Activated CD8-positive, alpha-beta memory T cell treated with anti-CD3 and anti-CD28 coated beads, Interleukin-2, amount 10 ng/mL, durations not matched to agents 7 days and 5 days (primary cell): ENCODE measurements around the gene NR4A1. TPM values are rescaled to one million over a fixed set of nuclear protein-coding genes. Genes with fewer than 3 reads are reported as not detected.

ENCODE experiments used
- ATAC-seq: fragments of 150-1000 bp; cut with Tn5 transposase; one replicate; pipeline ENCODE4 v1.10.0; 2021; ENCODE audit warnings: moderate library complexity
- CTCF ChIA-PET: fragments of 350-600 bp; sonication (Branson Sonifier 250); formaldehyde crosslinking; loops from one replicate; lab custom pipeline; 2021; ENCODE audit warnings: antibody characterized with exemption; lab: Charles Lee
- DNase-seq: peaks from one replicate; pipeline ENCODE4 v3.0.0-alpha.2; 2020
- H3K27ac Mint-ChIP-seq: one replicate; pipeline ENCODE4 v1.8.0; 2021; ENCODE audit warnings: mild to moderate bottlenecking, mixed read lengths
- H3K27me3 Mint-ChIP-seq: one replicate; pipeline ENCODE4 v1.8.0; 2021; ENCODE audit warnings: mixed read lengths
- H3K36me3 Mint-ChIP-seq: one replicate; pipeline ENCODE4 v1.8.0; 2021; ENCODE audit warnings: mild to moderate bottlenecking, mixed read lengths
- H3K4me1 Mint-ChIP-seq: one replicate; pipeline ENCODE4 v1.8.0; 2021; ENCODE audit warnings: mixed read lengths
- H3K4me3 Mint-ChIP-seq: one replicate; pipeline ENCODE4 v1.8.0; 2021; ENCODE audit warnings: mild to moderate bottlenecking, moderate library complexity, mixed read lengths
- H3K9me3 Mint-ChIP-seq: one replicate; pipeline ENCODE4 v1.8.0; 2022; ENCODE audit warnings: low read depth, mixed read lengths
- total RNA-seq, 2 experiments: library from RNA; stranded (reverse); gene quantifications; one replicate each; pipeline ENCODE4 v1.2.3, GENCODE V29; 2021

Gene NR4A1
- 10 to 100 TPM in 1 of 2 experiments, 1 to 10 TPM in 1; 8.4 to 41.8 TPM for total RNA-seq

DNA sequence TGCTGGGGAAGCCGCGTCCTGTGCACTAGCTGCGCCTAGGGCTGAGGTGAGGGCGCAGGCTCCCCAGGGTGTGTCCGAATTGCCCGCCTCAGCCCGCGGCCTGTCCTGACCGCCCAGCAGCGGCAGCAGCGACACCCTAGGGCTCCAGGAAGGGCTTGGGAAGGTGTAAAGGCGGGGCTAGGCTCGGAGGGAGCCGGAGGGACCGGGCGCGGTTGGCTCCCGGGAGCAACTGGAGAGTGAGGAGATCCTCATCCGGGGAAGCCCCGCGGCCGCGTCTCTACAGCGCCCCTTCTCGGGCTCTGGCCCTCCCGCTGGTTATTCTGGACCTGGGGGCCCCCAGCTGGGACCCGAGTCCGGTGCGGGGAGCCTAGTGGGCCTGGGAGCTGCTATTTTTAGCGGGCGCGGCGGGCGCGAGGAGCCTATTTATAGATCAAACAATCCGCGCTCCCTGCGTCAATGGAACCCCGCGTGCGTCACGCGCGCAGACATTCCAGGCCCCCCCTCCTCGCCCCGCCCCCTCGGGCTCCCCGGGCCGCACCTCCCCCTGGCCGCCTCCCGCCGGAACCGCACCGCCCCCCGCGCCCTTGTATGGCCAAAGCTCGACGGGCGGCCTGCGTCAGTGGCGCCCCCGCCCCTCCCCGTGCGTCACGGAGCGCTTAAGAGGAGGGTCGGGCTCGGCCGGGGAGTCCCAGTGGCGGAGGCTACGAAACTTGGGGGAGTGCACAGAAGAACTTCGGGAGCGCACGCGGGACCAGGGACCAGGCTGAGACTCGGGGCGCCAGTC is at the start of gene NR4A1:
NR4A1 (plus strand) TSS at position 685 of the 784 bp plus-strand sequence. CDS start 2,887 bp downstream, outside the sequence.
- Mint-ChIP-seq H3K9me3 (no peaks in the 10 kb centered on the region), H3K27ac (peak within 1 kb of the TSS; percentile 87), H3K27me3 (peaks cover 6% of the 10 kb centered on the region), H3K4me1 (peaks cover 41% of the 10 kb centered on the region), H3K4me3 (peak within 1 kb of the TSS; percentile 79), H3K36me3 (peaks cover 2% of the 10 kb centered on the region)
- DNase-seq, result peak; percentile 97
- CTCF ChIA-PET, result interaction anchor here (0.9 to 6.6 kb wide), 12 partner anchors 9 to 71 kb away, joined by 3 to 56 read pairs (median 7); partner anchors contain the start of gene ATG101
- ATAC-seq, result peak; percentile 85

DNA sequence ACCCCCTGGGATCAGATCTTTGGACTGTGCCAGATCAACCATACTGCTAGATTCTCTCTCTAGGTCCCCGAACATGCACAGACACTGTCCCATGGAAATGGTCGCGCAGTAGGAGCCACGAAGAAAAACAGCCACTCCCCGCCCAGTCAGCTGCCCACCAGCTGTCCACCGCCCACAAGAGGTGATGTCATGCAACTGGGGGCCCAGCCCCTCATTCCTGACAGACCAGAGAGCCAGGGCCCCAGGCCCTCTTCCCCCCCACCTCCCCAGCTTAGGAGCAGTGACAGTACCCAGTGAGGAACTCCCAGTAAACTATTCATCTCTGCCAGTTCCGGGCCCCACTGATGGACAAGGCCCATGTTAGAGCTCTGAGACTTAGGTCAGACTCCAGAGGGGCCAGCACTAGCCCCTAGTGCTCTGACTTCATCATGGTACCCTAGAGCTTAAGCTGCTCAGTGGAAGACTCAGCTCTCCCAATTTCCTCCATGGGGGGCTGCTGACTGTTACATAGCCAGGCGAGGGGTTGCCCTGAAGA is 48.2 kb upstream of the NR4A1 start:
- no peaks in the 10 kb centered on the region for H3K36me3 Mint-ChIP-seq
- CTCF ChIA-PET, result interaction anchor here (0.9 to 6.1 kb wide), 11 partner anchors 9 to 120 kb away, joined by 3 to 197 read pairs (median 5); no protein-coding TSS in a partner anchor
- no peaks in the 10 kb centered on the region for H3K9me3 Mint-ChIP-seq
- ATAC-seq (no peak), DNase-seq (no peak)
- peaks cover 9% of the 10 kb centered on the region for H3K4me1 Mint-ChIP-seq
- no peak overlapping the region for H3K27ac Mint-ChIP-seq
- H3K4me3 Mint-ChIP-seq, result no peak overlapping the region
- H3K27me3 Mint-ChIP-seq, result peaks cover 37% of the 10 kb centered on the region

DNA sequence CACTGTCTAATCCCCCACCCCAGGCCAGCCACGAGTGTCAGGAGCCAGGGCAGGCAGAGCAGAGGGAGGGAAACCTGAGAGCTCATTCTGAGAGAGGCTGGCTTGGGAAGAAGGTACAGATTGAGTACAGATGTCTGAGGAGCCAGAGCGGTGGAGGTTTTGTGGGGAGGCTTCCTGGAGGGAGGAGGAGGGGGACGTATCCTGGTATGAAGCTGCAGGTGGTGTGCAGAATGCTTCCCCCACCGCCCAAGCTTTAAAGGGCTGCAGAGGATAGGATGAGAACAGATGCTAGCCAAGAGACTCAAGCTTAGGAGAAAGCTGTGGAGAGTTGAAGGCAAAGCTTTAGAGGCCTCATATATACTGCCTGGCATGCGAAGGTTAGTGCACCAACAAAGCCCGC is 47.7 kb upstream of the NR4A1 start:
- Mint-ChIP-seq H3K4me3 (no peak overlapping the region), H3K27me3 (peaks cover 42% of the 10 kb centered on the region), H3K4me1 (peaks cover 9% of the 10 kb centered on the region), H3K9me3 (no peaks in the 10 kb centered on the region), H3K27ac (no peak overlapping the region), H3K36me3 (no peaks in the 10 kb centered on the region)
- CTCF ChIA-PET, result interaction anchor here (0.9 to 6.1 kb wide), 11 partner anchors 10 to 120 kb away, joined by 3 to 197 read pairs (median 5); no protein-coding TSS in a partner anchor
- no peak for DNase-seq
- ATAC-seq, result no peak

DNA sequence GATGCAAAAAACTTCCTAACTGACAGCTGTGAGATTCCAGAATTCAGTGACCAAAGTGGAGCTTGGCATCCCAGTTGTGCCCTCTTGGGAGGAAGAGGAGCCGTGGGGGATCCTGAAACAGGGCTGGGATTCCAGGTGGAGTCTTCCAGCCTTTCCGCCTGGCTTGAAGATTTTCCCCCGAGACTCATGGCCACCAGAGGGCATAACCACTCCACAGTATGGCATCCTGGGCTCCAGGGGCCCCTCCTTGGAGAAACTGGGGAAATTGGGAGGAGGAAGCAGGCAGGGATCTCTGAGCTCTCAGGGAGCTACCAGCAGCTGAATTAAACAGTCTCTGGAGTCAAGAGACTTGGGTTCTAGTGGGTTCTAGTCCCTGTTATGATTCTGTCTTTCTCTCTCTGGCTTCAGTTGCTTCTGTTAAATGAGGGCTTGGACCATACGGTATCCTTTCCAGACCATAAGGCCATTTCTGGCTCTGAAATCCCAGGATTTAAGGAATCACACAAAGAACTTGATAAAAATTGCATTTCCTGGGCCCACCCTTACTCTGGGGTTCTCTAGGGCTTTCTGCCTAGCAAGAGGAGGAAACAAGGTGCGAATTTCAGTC is 47.1 kb upstream of the NR4A1 start:
- Mint-ChIP-seq H3K27me3 (peaks cover 45% of the 10 kb centered on the region), H3K36me3 (no peaks in the 10 kb centered on the region), H3K4me3 (no peak overlapping the region), H3K9me3 (no peaks in the 10 kb centered on the region), H3K4me1 (peaks cover 9% of the 10 kb centered on the region), H3K27ac (no peak overlapping the region)
- ATAC-seq, result no peak
- CTCF ChIA-PET, result interaction anchor here (0.7 to 6.1 kb wide), 12 partner anchors 9 to 119 kb away, joined by 3 to 197 read pairs (median 4); no protein-coding TSS in a partner anchor
- DNase-seq, result no peak

DNA sequence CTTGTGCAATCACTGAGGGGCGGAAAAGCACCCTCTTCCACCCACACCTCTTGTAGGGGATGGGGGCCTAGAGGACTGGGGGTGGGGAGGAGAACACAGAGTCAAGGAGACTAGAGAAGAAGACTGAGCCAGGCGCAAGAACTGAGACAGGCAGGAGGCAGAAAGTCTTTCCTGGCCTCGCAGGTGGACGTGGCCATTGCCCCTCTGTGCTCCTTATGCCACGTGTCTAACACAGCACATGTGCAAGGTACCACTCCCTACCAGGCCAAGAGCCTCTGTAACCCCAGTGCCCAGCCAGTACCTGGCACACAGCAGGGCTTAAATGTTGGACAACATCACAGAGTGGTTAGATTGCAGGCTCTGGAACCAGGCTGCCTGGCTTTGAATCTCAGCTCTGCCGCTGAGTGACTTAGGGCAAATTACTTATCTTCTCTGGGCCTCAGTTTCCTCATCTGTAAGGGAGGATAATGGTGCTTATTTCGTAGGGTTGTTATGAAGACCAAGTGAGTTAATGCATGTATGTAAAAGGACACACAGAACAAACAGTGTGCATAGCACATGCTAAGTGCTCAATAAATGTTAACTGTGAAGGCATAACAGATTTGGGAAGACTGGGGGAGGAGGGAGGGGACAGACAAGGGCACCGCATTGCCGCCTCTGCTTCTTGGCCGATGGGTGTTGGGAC is 45.9 kb upstream of the NR4A1 start:
- no peaks in the 10 kb centered on the region for H3K9me3 Mint-ChIP-seq
- CTCF ChIA-PET, result interaction anchor here (1.2 to 6.1 kb wide), 6 partner anchors 8 to 118 kb away, joined by 3 to 197 read pairs (median 8); partner anchors contain the start of gene NR4A1
- H3K27ac Mint-ChIP-seq, result no peak overlapping the region
- peaks cover 45% of the 10 kb centered on the region for H3K27me3 Mint-ChIP-seq
- H3K4me3 Mint-ChIP-seq, result no peak overlapping the region
- peaks cover 9% of the 10 kb centered on the region for H3K4me1 Mint-ChIP-seq
- ATAC-seq (no peak), DNase-seq (no peak)
- no peaks in the 10 kb centered on the region for H3K36me3 Mint-ChIP-seq

DNA sequence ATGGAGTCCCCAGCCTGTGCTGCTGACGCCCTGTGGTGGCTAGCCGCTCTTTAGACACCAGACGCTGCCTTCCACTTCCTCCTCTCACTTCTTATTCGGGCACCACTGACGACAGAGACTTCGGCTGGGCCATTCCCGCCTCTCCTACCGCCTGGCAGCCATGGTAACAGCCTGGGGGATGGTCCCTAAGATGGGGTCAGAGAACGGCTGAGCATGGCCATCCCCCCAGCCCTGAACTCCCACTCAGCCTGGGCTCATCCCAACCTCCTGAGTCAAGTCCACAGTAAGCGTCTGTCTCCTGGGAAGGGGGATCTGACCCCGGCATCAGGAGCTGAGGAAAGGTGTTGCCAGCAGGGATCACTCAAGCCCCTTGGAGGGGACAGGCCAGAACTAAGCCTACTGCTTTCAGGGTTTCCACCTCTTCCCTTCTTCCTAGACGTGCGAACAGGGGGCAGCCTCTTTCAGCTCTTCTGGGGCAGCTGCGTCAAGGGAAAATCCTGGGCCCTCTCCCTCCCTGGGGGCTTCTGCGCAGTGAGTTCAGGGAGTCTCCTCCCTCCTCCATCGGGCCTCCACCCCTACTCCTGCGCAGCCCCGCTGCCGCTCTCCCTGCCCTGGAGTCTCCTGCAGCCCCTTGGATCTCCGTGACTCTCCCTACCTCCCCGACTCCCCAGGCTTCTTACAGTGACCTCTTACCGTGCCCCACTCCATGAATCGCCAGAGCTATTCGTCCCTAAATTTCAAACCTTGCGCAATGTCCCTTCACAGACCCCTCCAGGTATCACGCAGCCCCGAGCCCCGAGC is 45.1 kb upstream of the NR4A1 start:
- CTCF ChIA-PET, result interaction anchor here (1.2 to 6.1 kb wide), 6 partner anchors 9 to 76 kb away, joined by 3 to 197 read pairs (median 4); partner anchors contain the start of gene NR4A1
- ATAC-seq (no peak), DNase-seq (no peak)
- H3K4me1 Mint-ChIP-seq, result peaks cover 9% of the 10 kb centered on the region
- no peaks in the 10 kb centered on the region for H3K9me3 Mint-ChIP-seq
- no peaks in the 10 kb centered on the region for H3K36me3 Mint-ChIP-seq
- H3K4me3 Mint-ChIP-seq, result peak overlapping the region; percentile 66
- peaks cover 45% of the 10 kb centered on the region for H3K27me3 Mint-ChIP-seq
- no peak overlapping the region for H3K27ac Mint-ChIP-seq

DNA sequence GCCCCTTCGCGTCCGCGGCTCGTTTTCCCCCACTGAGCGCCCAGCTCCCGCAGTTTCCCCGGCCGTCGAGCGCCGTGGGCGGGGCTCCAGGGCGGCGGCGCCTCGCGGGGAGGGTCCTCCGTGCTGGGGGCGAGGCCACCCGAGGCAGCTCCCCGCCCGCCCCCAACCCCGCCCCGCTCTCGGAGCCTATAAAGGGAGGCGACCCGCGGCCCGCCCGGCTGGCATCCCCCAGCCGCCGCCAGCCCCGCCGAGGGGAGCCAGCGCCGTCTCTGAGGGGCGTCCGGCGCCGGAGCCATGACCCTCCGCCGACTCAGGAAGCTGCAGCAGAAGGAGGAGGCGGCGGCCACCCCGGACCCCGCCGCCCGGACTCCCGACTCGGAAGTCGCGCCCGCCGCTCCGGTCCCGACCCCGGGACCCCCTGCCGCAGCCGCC is 44.5 kb upstream of the NR4A1 start, which contains the start of gene TAMALIN:
TAMALIN (plus strand) TSS at position 221 of the 432 bp plus-strand sequence; CDS start at position 295, 74 bp downstream.
- CTCF ChIA-PET, result interaction anchor here (0.7 to 6.1 kb wide), 7 partner anchors 9 to 75 kb away, joined by 3 to 197 read pairs (median 3); partner anchors contain the start of gene NR4A1
- peak within 1 kb of the TSS; percentile 69 for H3K4me3 Mint-ChIP-seq
- H3K27ac Mint-ChIP-seq, result no peak within 1 kb of the TSS

DNA sequence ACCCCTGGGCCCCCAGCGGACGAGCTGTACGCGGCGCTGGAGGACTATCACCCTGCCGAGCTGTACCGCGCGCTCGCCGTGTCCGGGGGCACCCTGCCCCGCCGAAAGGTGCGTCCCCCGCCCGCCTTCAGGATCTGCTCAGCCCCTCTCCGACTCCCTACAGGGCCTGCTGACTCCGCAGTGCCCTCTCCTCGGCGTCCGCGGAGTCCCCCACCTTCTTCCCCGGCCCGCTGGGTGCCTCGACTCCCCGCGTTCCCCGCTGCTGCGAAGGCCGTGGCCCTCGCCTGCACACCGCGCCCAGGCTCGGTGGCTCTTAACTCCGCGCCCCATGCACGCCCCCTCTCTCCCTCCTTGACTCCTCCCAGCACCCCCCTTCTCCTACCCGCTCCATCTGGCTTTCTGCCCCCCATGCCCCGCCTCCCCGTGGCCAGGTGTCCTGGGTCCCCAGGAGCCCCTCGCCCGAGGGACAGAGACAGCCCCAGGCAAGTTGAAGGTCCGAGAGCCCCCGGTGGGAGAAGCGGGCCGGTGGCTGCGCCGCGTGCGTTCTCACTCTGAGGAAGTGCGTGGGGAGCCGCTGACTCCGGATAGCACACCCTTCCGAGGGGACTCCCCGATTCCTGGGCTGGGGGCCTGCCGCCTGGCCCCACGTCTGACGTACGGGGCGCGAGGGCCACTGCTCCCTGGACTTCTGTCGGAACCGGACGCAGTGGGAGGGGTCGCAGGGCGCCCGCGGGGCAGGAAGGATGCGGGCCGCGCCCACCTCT is 43.9 kb upstream of the NR4A1 start:
- Mint-ChIP-seq H3K36me3 (no peaks in the 10 kb centered on the region), H3K4me3 (peak overlapping the region; percentile 69)

More for the DNA sequence above, 44.5 kb upstream of the NR4A1 start, which contains the start of gene TAMALIN:
- H3K36me3 Mint-ChIP-seq, result no peaks in the 10 kb centered on the region
- DNase-seq (peak; percentile 58), ATAC-seq (peak; percentile 74)
- H3K4me1 Mint-ChIP-seq, result peaks cover 9% of the 10 kb centered on the region
- peaks cover 45% of the 10 kb centered on the region for H3K27me3 Mint-ChIP-seq
- H3K9me3 Mint-ChIP-seq, result no peaks in the 10 kb centered on the region

DNA sequence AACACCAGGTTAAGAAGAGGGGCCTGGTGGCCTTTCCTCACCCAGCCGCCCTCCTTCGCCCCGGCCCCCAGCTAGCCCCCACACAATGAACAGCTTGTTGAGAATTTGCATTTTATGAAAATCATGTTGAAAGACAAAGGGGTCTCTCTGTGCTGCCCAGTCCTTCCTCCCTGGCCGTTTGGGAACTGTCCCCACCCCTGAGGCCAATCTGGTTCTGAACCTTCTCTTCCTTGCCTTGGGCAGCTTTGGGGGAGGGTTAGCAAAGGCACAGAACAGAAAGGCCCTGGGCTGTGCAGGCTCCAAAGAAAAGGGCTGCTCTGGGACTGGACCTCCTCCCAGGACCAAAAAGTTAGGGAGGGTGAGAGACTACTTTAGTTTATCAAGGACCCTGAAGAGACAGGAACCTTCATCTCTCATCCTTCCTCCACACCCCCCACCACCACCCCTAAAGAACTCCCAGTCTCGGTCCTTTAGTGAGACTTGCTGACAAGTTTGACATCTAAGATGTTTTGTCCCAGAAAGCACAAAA is 43.2 kb upstream of the NR4A1 start:
- Mint-ChIP-seq H3K36me3 (no peaks in the 10 kb centered on the region), H3K4me3 (no peak overlapping the region), H3K27ac (no peak overlapping the region), H3K4me1 (peaks cover 9% of the 10 kb centered on the region), H3K9me3 (no peaks in the 10 kb centered on the region), H3K27me3 (peaks cover 45% of the 10 kb centered on the region)
- CTCF ChIA-PET, result interaction anchor here (1.1 to 2.0 kb wide), 5 partner anchors 10 to 22 kb away, joined by 3 to 12 read pairs (median 5); no protein-coding TSS in a partner anchor
- ATAC-seq (no peak), DNase-seq (no peak)

More for the DNA sequence above, 43.9 kb upstream of the NR4A1 start:
- ATAC-seq (peak; percentile 40), DNase-seq (no peak)
- Mint-ChIP-seq H3K4me1 (peaks cover 9% of the 10 kb centered on the region), H3K27me3 (peaks cover 45% of the 10 kb centered on the region), H3K9me3 (no peaks in the 10 kb centered on the region), H3K27ac (no peak overlapping the region)
- CTCF ChIA-PET, result interaction anchor here (0.7 to 6.1 kb wide), 10 partner anchors 10 to 75 kb away, joined by 3 to 197 read pairs (median 4); no protein-coding TSS in a partner anchor

DNA sequence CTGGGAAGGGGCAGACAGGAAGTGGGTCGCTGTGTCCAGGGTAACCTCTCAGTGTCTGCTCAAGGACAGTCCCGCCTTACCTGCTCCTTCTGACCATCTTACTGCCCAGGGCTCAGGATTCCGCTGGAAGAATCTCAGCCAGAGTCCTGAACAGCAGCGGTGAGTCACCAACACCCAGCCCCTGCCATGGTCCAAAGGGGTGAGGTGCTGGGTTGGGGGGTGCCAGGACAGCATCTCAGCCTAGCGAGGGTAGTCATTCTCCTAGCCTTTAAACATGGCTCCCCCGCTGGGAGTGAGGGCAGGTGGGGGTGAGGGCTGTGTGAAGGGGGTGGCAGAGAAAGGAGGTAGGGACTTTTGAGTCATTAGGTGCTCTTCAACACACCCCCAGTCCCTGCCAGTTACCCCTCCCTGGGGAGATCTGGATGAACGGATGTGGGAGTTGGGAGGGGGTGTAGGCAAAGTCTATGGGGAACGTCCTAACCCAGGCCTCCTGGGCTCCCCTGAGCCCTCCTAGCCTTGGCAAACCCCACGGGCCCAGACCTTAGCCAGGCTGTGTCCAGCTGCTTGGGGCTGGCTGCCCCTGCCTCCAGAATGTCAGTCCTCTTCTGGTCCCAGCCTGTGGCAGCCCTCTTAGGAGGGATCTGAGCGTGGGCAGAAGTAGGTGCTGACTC is 42.0 kb upstream of the NR4A1 start:
- CTCF ChIA-PET, result interaction anchor here (0.5 to 2.2 kb wide), 8 partner anchors 9 to 59 kb away, joined by 3 to 12 read pairs (median 8); no protein-coding TSS in a partner anchor
- no peak overlapping the region for H3K4me3 Mint-ChIP-seq

More for the DNA sequence above, 42.0 kb upstream of the NR4A1 start:
- ATAC-seq (no peak), DNase-seq (no peak)
- no peaks in the 10 kb centered on the region for H3K36me3 Mint-ChIP-seq
- peaks cover 41% of the 10 kb centered on the region for H3K27me3 Mint-ChIP-seq
- peaks cover 9% of the 10 kb centered on the region for H3K4me1 Mint-ChIP-seq
- no peak overlapping the region for H3K27ac Mint-ChIP-seq
- H3K9me3 Mint-ChIP-seq, result no peaks in the 10 kb centered on the region
